Measurements from ENCODE around the gene PCSK5.

- TF ChIP-seq CTCF (IDR thresholded peaks at IDR 0.05) (no peak), POLR2A (IDR thresholded peaks at IDR 0.05) (no peak)
Observed at GRCh38 chr9:75927356-75927755, 36.9 kb downstream of the PCSK5 start.

Data from prostate gland (tissue), 2 donors.